Panc1 (cell line): Measurements from ENCODE around the gene OR2Y1.

Experiments
- CTCF ChIP-seq: fragments of 450-650 bp; IDR thresholded peaks from 2 replicates; pipeline ENCODE4 v1.5.1; 2017; ENCODE audit warnings: mild to moderate bottlenecking
- POLR2AphosphoS5 ChIP-seq: IDR thresholded peaks from 2 replicates; pipeline ENCODE4 v1.6.1; 2012; ENCODE audit warnings: mild to moderate bottlenecking, low read depth, low read length, moderate library complexity
- REST ChIP-seq, 2 experiments: IDR thresholded peaks; 2 replicates each; pipeline ENCODE4 v1.6.1; 2011 to 2012; ENCODE audit warnings: low read depth in 2 of 2, control low read depth in 1 of 2, low read length in 1 of 2, mild to moderate bottlenecking in 1 of 2, moderate library complexity in 1 of 2; ENCODE audit not compliant: insufficient read depth in 1 of 2
- SIN3A ChIP-seq: IDR thresholded peaks from 2 replicates; pipeline ENCODE4 v1.6.1; 2012; ENCODE audit warnings: low read depth, mild to moderate bottlenecking, low read length, moderate library complexity, borderline replicate concordance; ENCODE audit not compliant: insufficient read depth

- TF ChIP-seq CTCF (no peak), SIN3A (no peak), POLR2AphosphoS5 (no peak), REST (IDR thresholded peaks at IDR 0.05; ENCODE audit: insufficient read depth in 1 of 2, low read depth in 2 of 2, low read length in 1 of 2) (no peak)
Observed at GRCh38 chr5:180692429-180692828, 47.4 kb downstream of the OR2Y1 start.
